GM21526 (cell line): ENCODE measurements around the gene SENP7.
"Not testable (repeated sequence)": the region's sequence is repeated elsewhere in the genome, so short reads cannot be mapped to it uniquely, and the experiment has no call there.

Experiments used
- ATAC-seq: cut with Tn5 transposase; IDR thresholded peaks from one replicate; pipeline ENCODE4 v1.9.1; 2021; ENCODE audit warnings: moderate library complexity; ENCODE audit not compliant: unreplicated experiment, low FRiP score

SENP7 gene

GRCh38 chr3:101529816-101530685, 17.0 kb upstream of the SENP7 start:
- ATAC-seq: no peak

- no peak for ATAC-seq
Measured at GRCh38 chr3:101527906-101528305, 14.9 kb upstream of the SENP7 start.

- no peak for ATAC-seq
Measured at GRCh38 chr3:101527441-101527840, 14.4 kb upstream of the SENP7 start.

GRCh38 chr3:101521211-101521701, 8.2 kb upstream of the SENP7 start:
- no peak for ATAC-seq

- ATAC-seq: no peak
Measured at GRCh38 chr3:101519685-101520365, 6.8 kb upstream of the SENP7 start.

GRCh38 chr3:101518421-101518871, 5.4 kb upstream of the SENP7 start:
- peak; percentile 98 for ATAC-seq

GRCh38 chr3:101513419-101513986, 491 bp upstream of the SENP7 start:
- no peak for ATAC-seq

GRCh38 chr3:101512396-101512645, 691 bp downstream of the SENP7 start:
- no peak for ATAC-seq

- no peak for ATAC-seq
Measured at GRCh38 chr3:101509811-101510210, 3.2 kb downstream of the SENP7 start.

GRCh38 chr3:101509281-101509680, 3.7 kb downstream of the SENP7 start:
- ATAC-seq: no peak

- ATAC-seq: no peak
Measured at GRCh38 chr3:101501783-101502182, 11.2 kb downstream of the SENP7 start.

- no peak for ATAC-seq
Measured at GRCh38 chr3:101500208-101500607, 12.8 kb downstream of the SENP7 start.

GRCh38 chr3:101497803-101498202, 15.2 kb downstream of the SENP7 start:
- ATAC-seq: no peak

GRCh38 chr3:101495552-101495951, 17.5 kb downstream of the SENP7 start:
- no peak for ATAC-seq

- no peak for ATAC-seq
Measured at GRCh38 chr3:101484805-101485620, 28.0 kb downstream of the SENP7 start.

- ATAC-seq: no peak
Measured at GRCh38 chr3:101478980-101479379, 34.0 kb downstream of the SENP7 start.

- ATAC-seq: not testable (repeated sequence)
Measured at GRCh38 chr3:101474841-101475552, 38.0 kb downstream of the SENP7 start.

GRCh38 chr3:101468676-101469075, 44.3 kb downstream of the SENP7 start:
- not testable (repeated sequence) for ATAC-seq

GRCh38 chr3:101467310-101467663, 45.7 kb downstream of the SENP7 start:
- ATAC-seq: not testable (repeated sequence)
